HCT116 (cell line): ENCODE data around the gene SULT6B1.

Experiments used
- EZH2 ChIP-seq: fragments of 200-600 bp; sonication (generic); IDR thresholded peaks from 2 replicates; pipeline ENCODE4 v1.6.1; 2017; ENCODE audit warnings: antibody characterized with exemption, mixed run types
- EZH2phosphoT487 ChIP-seq: fragments of 200-600 bp; IDR thresholded peaks from 2 replicates; pipeline ENCODE4 v1.6.1; 2018; ENCODE audit warnings: antibody characterized with exemption, borderline replicate concordance
- MAX ChIP-seq: IDR thresholded peaks from 2 replicates; pipeline ENCODE4 v1.6.1; 2012
- SP1 ChIP-seq: IDR thresholded peaks from 2 replicates; pipeline ENCODE4 v1.6.1; 2012; ENCODE audit warnings: low read depth
- TF ChIP-seq, protein P1 (sequence below): IDR thresholded peaks from 2 replicates; pipeline ENCODE4 v1.6.1; 2012; ENCODE audit warnings: low read depth

DNA sequence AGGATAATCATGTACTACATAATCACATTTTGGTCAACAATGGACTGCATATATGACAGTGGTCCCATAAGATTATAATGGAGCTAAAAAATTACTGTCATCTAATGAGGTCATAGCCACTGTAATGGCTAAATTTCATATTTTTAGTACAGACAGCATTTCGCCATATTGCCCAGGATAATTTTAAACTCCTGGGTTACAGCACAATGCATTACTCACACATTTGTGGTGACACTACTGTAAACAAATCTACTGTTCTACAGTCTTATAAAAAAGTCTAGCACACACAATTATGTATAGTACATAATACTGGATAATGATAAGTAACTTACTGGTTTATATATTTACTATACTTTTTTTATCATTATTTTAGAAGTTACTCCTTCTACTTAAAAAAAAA, 44.5 kb downstream of the SULT6B1 start:
- no peak for TF ChIP-seq EZH2
- TF ChIP-seq MAX = no peak
- no peak for TF ChIP-seq EZH2phosphoT487
- TF ChIP-seq, protein P1, sequence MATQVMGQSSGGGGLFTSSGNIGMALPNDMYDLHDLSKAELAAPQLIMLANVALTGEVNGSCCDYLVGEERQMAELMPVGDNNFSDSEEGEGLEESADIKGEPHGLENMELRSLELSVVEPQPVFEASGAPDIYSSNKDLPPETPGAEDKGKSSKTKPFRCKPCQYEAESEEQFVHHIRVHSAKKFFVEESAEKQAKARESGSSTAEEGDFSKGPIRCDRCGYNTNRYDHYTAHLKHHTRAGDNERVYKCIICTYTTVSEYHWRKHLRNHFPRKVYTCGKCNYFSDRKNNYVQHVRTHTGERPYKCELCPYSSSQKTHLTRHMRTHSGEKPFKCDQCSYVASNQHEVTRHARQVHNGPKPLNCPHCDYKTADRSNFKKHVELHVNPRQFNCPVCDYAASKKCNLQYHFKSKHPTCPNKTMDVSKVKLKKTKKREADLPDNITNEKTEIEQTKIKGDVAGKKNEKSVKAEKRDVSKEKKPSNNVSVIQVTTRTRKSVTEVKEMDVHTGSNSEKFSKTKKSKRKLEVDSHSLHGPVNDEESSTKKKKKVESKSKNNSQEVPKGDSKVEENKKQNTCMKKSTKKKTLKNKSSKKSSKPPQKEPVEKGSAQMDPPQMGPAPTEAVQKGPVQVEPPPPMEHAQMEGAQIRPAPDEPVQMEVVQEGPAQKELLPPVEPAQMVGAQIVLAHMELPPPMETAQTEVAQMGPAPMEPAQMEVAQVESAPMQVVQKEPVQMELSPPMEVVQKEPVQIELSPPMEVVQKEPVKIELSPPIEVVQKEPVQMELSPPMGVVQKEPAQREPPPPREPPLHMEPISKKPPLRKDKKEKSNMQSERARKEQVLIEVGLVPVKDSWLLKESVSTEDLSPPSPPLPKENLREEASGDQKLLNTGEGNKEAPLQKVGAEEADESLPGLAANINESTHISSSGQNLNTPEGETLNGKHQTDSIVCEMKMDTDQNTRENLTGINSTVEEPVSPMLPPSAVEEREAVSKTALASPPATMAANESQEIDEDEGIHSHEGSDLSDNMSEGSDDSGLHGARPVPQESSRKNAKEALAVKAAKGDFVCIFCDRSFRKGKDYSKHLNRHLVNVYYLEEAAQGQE = no peak
- no peak for TF ChIP-seq SP1
